ENCODE results near the gene HYAL1.

HYAL1 gene

DNA sequence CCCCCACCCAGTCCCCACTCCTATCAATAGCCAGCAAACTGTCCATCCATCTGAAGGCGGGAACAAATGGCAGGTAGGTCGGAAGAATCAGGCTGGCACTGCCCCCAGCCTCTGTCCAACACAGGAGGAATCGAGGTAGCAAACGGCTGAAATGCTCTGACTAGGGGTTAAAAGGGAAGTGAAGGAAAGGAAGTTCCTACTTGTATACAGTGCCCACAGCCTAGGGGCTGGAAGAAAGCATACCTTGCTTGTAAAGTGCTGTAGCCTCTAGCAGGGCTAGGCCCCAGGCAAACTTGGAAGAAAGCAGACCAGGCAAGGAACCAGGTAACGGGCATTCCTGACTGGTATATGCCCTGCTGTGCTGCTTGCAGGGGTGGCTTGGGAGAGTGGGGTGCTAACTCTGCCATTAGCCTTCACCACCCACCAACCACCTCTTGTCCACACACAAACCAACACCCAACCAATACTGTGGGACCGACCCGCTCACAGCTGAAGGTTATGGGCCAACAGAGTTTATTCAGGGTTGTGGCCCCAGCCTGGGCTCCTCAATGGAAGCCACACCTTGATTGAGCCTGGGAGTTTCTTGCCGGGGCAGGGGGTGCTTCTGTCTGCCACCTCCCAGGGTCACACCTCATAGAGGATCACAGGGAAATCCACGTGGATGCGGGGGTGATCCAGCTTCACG is 22.3 kb upstream of the HYAL1 start:
- H3K27ac ChIP-seq, result no peak overlapping the region
- TF ChIP-seq CTCF (IDR thresholded peaks at IDR 0.05), result no peak
- TF ChIP-seq ZFX (IDR thresholded peaks at IDR 0.05; ENCODE audit: borderline replicate concordance), result no peak

- TF ChIP-seq CTCF (IDR thresholded peaks at IDR 0.05), result no peak
- TF ChIP-seq ZFX (IDR thresholded peaks at IDR 0.05; ENCODE audit: borderline replicate concordance), result no peak
These were observed 21.7 kb upstream of the HYAL1 start for GRCh38 chr3:50325113-50325480.

DNA sequence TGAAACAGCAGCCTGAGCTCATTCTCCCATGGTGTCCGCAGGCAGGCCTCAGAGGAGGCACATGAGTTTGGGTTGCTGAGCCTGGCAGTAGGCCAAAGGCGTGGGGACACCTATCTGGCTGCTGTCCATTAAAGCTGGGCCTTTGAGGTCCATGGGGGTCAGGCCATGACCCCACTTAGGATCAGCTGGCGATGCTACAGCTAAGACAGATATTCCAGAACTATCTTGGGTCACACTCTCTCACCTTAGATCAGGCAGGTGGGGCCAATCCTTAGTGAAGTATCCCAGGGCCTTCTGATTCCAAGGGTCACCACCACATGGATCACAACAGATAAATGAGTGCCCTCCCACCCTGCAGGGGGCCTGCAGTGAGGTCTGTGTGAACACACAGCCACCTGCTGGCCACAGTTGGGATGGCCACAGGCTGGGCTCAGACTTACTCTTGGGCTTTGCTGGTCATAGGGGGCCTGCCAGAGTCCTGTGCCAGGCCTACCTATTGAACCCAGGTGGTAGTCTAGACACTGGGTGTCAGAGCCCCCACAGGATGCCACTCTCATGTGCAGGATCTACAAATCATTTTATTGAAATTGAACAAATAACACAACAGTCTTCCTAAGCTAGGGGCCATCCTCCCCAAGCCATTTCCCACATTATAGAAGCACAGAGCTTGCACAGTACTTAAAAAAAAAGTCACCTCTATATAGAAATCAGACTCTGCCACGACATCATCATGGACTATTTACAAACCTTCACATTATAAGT is 21.2 kb upstream of the HYAL1 start:
- no peak for TF ChIP-seq ZFX (IDR thresholded peaks at IDR 0.05; ENCODE audit: borderline replicate concordance)
- TF ChIP-seq CTCF (IDR thresholded peaks at IDR 0.05), result peak; percentile 89
- H3K27ac ChIP-seq, result peak overlapping the region; percentile 85

More at GRCh38 chr3:50325113-50325480, 21.7 kb upstream of the HYAL1 start:
- H3K27ac ChIP-seq, result peak overlapping the region; percentile 85; the same call in 1 of the 2 replicates

- peak overlapping the region; percentile 85 for H3K27ac ChIP-seq
- TF ChIP-seq CTCF (IDR thresholded peaks at IDR 0.05) (no peak), ZFX (IDR thresholded peaks at IDR 0.05; ENCODE audit: borderline replicate concordance) (no peak)
These were observed 20.3 kb upstream of the HYAL1 start for GRCh38 chr3:50323614-50324199.

GRCh38 chr3:50323092-50323600 is 19.8 kb upstream of the HYAL1 start:
- no peak for TF ChIP-seq CTCF (IDR thresholded peaks at IDR 0.05)
- TF ChIP-seq ZFX (IDR thresholded peaks at IDR 0.05; ENCODE audit: borderline replicate concordance), result no peak

DNA sequence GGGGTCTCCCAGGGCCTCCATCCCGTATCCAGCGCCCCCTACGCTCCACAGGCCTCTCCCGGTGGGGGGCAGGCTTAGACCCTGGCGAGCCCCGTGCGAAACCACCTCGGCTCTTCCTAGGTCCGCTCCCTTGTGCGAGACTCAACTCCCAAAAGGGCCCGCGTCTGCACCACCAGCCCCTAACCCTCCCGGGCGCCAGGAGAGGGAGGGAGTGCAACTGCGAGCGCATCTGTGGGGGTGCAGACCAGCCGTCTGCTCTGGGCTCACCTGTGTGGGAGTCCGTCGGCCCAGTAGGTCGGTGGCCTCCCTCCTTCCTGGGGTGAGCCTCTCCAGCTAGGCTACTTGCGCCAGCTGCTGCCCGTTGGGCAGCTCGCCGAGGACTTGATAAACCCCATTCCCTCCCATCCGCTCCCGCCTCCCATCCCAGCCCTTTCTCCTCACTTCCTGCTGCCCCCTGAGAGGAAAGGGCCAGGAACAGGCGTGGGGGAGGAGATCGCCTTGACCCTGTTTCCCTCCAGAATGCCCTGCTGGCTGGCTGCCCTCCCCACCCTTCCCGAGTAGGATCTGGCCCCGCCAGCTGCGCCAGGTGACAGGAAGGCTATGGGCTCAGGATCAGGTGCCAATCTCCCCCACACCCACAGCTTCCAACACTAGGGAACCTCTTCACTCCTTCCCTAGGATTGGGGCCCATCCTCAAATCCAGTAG is 19.2 kb upstream of the HYAL1 start, which contains the start of gene HYAL2:
HYAL2 (minus strand) TSS at position 360 of the 706 bp plus-strand sequence. CDS start 2,256 bp downstream, outside the sequence.
- H3K27ac ChIP-seq, result peak within 1 kb of the TSS; percentile 85
- TF ChIP-seq ZFX (IDR thresholded peaks at IDR 0.05; ENCODE audit: borderline replicate concordance), result no peak
- no peak for TF ChIP-seq CTCF (IDR thresholded peaks at IDR 0.05)

More at GRCh38 chr3:50323092-50323600, 19.8 kb upstream of the HYAL1 start:
- H3K27ac ChIP-seq, result peak overlapping the region; percentile 85

Data from 22Rv1 (cell line).